Measurements from ENCODE around the gene RAB22A.

DNA sequence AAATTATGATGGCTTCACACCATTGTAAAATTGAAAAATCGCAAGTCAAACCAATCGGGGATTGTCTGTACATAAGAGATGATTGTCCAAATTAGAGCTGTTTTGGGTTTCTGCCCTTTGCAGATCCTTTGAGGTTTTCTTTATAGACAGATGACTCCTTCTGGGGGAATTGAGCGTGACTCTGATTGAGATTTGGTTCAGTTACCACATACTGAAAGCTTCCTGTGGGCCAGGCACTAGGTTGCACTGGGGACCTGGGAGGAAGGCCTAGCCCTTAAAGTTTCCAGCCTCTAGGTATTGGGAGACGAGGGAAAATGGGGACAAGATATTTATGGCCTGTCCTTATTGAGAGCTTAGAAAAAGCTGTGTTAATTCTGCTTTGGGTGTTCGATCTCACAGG is 88.7 kb downstream of the RAB22A start:
- TF ChIP-seq EZH2 (IDR thresholded peaks at IDR 0.05; ENCODE audit: borderline replicate concordance, low read length): no peak
- TF ChIP-seq, protein P1, sequence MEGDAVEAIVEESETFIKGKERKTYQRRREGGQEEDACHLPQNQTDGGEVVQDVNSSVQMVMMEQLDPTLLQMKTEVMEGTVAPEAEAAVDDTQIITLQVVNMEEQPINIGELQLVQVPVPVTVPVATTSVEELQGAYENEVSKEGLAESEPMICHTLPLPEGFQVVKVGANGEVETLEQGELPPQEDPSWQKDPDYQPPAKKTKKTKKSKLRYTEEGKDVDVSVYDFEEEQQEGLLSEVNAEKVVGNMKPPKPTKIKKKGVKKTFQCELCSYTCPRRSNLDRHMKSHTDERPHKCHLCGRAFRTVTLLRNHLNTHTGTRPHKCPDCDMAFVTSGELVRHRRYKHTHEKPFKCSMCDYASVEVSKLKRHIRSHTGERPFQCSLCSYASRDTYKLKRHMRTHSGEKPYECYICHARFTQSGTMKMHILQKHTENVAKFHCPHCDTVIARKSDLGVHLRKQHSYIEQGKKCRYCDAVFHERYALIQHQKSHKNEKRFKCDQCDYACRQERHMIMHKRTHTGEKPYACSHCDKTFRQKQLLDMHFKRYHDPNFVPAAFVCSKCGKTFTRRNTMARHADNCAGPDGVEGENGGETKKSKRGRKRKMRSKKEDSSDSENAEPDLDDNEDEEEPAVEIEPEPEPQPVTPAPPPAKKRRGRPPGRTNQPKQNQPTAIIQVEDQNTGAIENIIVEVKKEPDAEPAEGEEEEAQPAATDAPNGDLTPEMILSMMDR (conservative IDR thresholded peaks at IDR 0.05 in 1 of 2, IDR thresholded peaks at IDR 0.05 in 1 of 2; ENCODE audit: extremely low read depth in 1 of 2, insufficient read depth in 1 of 2, low read depth in 1 of 2, low read length in 2 of 2): no peak

All from mammary epithelial cell (primary cell).